Stimulated activated CD8-positive, alpha-beta memory T cell treated with anti-CD3 and anti-CD28 coated beads, Interleukin-15, amount 100 ng/mL, for 1 hour (primary cell): Measurements from ENCODE around the gene ATP8B4.
"Not testable (repeated sequence)": the region's sequence is repeated elsewhere in the genome, so short reads cannot be mapped to it uniquely, and the experiment has no call there.

Experiments used
- DNase-seq: peaks from one replicate; pipeline ENCODE4 v3.0.0-alpha.2; 2020; ENCODE audit warnings: low read depth

The ATP8B4 gene

DNA sequence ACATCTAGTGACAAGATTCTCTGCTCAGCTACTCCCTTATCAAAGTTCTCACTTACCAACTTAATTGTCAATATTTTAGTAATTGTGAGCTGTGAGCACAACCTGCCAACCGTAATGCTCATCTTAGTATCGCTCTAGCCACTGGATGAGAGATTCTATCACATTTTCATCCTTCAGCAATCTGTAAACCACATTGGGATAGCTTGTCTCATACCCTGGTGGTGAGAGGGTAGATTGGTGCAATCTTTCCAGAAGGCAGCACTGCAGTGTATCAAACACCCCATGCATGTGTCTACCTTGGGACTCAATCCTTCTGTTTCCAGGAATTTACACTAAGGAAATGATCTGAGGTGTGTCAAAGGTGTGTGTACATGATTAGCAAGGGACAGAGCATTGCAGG, 18.9 kb upstream of the ATP8B4 start:
- no peak for DNase-seq

DNA sequence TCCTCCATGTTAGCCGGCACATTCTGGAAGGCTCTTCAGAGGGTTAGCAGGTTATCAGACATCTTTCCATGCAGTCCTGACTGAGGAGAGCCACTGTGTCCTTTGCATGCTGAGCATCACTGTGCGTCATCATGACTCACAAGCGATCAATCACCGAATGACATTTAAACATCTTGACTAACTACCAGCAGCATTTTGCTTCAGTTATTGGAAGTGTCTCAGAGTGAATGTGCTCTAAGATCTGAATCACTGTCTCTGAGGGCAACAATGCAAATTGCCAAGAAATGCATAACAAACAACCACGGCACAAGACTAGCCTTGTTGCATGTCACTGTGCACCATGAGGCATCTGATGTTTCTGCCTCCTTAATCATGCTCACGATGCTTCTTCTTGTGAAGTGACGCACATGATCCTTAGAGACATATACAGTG, 18.3 kb upstream of the ATP8B4 start:
- no peak for DNase-seq

- no peak for DNase-seq
Observed at GRCh38 chr15:50135031-50135551, 16.1 kb upstream of the ATP8B4 start.

DNA sequence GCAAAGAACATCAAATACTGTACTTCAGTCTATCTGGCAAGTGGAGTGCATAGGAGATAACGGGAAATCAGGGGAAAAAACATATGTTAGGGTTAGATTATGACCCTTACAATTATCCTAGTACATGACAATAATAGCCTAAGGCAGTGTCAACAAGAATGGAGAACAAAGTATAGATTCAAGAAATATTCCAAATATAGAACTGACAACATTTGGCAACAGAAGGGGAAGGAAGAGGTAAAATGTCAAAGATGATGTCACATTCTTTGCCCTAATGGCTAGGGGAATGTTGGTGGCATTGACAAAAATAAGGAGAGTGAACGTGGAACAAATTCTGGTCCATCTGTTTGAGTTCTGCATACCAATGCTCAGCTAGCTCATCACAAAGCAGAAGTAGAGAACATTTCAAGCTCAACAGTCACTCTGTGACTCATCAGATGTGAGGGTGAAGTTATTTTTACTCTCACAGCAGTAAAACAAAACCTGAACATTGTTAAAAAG, 15.5 kb upstream of the ATP8B4 start:
- no peak for DNase-seq

DNA sequence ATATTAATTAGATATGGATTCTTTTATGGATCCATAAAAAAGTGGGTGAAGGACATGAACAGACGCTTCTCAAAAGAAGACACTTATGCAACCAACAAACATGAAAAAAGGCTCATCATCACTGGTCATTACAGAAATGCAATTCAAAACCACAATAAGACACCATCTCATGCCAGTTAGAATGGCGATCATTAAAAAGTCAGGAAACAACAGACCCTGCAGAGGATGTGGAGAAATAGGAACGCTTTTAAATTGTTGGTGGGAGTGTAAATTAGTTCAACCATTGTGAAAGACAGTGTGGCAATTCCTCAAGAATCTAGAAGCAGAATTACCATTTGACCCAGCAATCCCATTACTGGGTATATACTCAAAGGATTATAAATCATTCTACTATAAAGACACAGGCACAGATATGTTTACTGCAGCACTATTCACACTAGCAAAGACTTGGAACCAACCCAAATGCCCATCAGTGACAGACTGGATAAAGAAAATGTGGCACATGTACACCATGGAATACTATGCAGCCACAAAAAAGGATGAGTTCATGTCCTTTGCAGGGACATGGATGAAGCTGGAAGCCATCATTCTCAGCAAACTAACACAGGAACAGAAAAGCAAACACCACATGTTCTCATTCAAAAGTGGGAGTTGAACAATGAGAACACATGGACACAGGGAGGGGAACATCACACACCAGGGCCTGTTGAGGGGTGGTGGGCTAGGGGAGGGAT, 13.4 kb upstream of the ATP8B4 start:
- DNase-seq = not testable (repeated sequence)

DNA sequence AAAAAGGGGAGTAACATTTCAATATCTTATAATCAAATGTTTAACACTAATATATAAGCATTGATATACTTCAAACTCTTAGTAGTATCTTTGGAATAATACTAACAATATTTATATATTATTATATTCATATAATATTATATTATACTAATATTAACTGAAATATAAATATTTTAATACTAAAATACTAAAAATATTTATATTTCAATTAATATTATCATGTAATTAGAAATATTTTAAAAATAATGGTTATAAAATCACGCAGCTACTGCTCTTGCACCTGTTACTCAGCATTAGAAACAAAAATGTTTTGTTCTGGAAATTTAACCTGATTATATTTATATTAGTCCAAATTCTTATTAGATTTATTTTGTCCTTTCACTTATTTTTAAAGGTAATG, 12.6 kb upstream of the ATP8B4 start:
- no peak for DNase-seq

DNA sequence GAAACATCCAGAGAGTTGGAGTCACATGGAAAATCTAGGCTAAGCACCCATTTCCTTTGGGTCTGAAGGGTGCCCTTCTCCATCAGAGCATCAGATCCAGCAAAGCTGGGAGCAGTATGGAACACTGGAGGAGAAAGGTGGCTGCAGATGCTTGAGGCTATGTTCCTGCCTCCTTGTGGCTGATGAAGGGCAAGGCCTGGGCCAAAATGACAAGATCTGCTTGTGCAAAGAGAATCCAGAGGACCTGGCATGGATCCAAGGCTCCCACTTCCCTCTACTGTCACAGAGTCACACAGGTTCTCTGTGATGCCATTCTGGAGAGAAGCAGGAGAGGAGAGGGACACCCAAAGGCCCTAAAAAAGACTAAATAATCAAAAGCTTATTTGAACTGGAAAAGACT, 9.2 kb upstream of the ATP8B4 start:
- DNase-seq = no peak

GRCh38 chr15:50127255-50127777, 8.3 kb upstream of the ATP8B4 start:
- DNase-seq = no peak

DNA sequence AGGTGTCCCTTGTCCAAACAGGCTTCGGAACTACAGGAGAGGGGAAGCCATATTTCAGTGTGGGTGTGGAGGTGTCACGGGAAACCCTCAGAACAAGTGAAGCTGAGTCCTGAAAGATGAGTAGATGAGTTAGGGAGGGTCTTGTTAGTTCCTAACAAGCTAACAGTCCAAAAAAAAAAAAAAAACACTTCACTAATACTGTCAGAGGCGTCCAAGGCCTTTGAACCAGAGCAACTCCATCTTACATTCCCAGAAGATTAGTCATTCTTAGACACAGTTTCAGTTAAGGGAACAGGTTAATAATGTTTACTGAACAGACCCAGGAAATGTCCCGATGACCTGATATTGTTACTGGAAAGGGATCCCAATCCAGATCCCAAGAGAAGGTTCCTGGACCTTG, 7.0 kb upstream of the ATP8B4 start:
- DNase-seq = no peak

DNA sequence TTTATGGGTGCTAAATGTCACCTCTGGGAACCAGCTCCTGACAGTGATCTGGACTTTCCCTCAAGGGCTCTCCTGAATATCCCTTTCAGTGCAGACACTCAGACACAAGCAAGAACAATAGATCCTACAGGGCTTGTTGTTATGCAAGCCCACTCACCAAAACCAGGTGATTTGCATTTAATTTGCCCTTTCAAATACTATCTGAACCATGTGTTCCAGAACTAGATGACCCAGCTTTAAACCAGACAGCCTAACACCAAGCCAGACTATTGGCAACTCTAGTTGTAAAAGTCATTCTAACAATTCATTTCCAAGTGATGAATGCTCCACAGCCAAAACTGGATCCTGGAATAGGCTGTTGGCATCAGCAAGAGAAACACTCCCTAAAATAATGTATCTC, 5.6 kb upstream of the ATP8B4 start:
- no peak for DNase-seq

- no peak for DNase-seq
Observed at GRCh38 chr15:50123861-50124557, 5.0 kb upstream of the ATP8B4 start.

- no peak for DNase-seq
Observed at GRCh38 chr15:50120729-50121128, 1.7 kb upstream of the ATP8B4 start.

DNA sequence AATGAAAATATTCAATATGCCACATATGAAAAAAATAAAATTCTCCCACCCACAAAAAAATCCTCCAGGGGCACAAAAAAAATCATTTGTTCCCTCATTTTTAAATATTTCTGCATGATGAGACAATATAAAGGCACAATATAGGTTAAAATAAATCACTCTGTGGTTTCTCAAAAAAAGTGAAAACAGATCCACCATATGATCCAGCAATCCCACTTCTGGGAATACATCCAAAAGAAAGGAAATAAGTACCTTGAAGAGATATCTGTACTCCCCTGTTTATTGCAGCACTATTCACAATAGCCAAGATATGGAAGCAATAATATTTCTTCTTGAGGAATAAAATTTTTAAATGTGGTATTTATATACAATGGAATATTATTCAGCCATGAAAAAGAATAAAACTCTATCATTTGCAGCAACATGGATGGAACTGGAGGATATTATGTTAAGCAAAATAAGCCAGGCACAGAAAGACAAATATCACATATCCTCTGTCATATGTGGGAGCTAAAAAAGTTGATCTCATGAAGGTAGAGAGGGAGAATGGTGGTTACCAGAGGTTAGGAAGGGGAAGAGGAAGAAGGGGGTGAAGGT, 1.5 kb downstream of the ATP8B4 start:
- no peak for DNase-seq

DNA sequence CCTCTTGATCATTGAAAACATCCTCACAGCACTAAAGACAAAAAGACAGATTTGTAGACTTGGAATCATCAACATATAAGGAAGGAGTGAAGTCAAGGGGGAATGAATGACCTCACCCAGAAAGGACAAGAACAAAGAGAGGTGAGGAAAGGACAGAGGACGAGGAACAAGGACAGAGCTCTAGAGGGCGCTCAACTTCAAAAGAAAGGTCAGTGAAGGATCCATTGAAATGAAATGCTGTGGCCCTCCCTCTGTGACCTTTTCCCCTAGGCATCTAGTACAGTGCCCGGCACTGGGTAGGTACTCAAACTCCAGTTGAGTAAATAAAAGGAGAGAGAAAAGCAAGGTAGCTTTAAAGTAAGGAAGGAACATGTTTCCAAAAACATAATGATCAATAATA, 2.6 kb downstream of the ATP8B4 start:
- DNase-seq = no peak

DNA sequence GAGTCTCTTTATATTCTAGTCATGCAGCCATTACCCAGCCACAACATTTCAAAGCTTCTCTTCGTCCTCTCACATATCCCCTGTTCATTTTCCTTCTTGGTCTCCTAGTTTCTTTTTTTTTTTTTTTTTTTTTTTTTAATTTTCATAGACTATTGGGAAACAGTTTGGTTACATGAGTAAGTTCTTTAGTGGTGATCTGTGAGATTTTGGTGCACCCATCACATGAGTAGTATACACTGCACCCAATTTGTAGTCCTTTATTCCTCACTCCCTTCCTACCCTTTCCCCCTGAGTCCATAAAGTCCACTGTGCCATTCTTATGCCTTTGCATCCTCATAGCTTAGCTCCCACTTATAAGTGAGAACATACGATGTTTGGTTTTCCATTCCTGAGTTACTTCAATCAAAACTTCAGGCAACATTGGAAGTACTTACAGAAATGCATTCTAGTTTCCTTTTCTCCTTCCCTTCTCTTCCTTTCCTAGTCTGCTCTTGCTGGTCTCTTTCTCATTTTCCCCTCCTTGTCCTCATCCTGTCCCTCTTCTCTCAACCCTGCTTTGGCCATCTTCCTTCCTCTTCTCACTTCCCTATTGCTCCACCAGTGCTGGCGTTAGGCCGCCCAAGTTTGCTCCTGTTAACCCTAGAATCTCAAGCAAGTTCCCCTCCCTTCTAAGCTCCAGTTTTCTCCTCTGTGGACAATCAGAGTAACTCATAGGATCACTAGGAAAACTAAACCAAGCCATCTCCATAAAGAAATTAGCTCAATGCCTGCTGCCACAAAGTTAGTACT, 4.8 kb downstream of the ATP8B4 start:
- no peak for DNase-seq

- no peak for DNase-seq
Observed at GRCh38 chr15:50113187-50113505, 5.9 kb downstream of the ATP8B4 start.

GRCh38 chr15:50112488-50113186, 6.4 kb downstream of the ATP8B4 start:
- no peak for DNase-seq

- no peak for DNase-seq
Observed at GRCh38 chr15:50110285-50110684, 8.7 kb downstream of the ATP8B4 start.

DNA sequence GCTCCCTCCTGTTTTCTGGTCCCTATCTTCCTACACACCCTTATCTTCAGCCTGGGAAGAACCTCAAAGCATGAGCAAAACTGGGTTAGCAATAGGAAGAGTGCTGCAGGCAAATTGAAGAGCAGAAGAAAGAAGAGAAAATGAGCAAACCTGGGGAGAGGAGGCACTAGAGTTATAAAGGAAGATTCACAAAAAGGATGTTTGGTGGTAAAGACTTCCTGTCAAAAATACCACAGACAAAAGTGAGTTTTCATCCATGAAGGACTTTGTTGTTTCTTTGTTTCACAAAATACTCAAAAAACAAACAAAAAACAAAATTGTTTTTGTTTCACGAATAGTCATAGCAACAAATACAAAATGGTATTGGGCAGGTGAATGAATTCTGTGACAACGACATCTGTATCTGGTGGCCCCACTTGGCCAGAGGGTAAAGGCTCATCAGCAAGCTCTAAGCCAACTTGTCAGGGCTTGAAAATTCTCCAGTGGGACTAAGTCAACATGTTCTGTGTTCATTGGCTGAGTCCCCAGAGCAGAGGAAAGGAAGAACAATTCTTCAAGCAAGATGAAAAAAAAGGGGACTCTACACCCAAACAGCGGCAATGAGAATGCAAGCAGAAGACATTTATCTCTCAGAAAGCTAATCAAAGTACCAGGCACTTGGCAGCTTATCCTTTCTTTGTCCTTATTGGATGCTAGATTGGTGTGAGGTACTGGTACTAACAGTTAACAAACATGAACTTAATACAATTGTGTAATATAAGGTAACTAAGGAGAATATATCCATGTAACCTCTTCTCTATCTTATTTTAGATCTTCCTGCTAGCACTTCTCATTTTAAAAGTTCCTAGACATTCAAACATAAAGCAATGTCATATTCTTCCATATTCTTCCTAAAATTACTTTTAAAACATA, 9.7 kb downstream of the ATP8B4 start:
- no peak for DNase-seq

- DNase-seq = no peak
Observed at GRCh38 chr15:50108461-50108860, 10.6 kb downstream of the ATP8B4 start.
